T-helper 2 cell treated with Interferon-gamma antibody and Interleukin-4, amounts not matched to agents 100 ng/mL and 5 ng/mL, for 36 hours (primary cell): ENCODE results near the gene MRPL18. TPM values are rescaled to one million over a fixed set of nuclear protein-coding genes. Genes with fewer than 3 reads are reported as not detected.
"Not testable (repeated sequence)": the region's sequence is repeated elsewhere in the genome, so short reads cannot be mapped to it uniquely, and the experiment has no call there.

Source experiments
- intact Hi-C: fragments of 100-400 bp; cut with micrococcal nuclease; formaldehyde crosslinking; loops from one replicate; pipeline ENCODE4 v1.15.1; 2023
- total RNA-seq: library from RNA; stranded (reverse); gene quantifications from 2 replicates; pipeline ENCODE4 v1.2.3, GENCODE V29; 2022

Gene MRPL18
- total RNA-seq, 1 donor from 2014 or later: 82.4 TPM

DNA sequence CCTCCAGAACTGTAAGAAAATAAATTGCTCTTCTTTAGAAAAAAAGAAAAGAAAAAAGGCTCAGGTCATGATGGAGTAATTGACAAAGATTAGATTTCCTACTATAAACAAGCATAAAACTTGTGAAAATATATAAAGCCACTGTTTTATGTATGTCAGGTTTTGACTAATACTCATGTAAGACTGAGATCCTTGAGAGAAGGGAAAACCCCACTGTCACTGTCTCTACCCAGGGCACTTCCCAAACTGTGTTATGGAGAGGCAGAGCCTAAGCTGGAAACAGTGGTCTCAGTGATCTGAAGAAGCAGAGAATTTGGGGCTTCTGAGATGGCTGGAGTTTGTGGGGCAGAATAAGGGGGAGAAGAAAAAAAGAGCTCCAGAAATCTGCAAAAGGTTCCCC, 20.8 kb upstream of the MRPL18 start:
- intact Hi-C loops: no loop called here

DNA sequence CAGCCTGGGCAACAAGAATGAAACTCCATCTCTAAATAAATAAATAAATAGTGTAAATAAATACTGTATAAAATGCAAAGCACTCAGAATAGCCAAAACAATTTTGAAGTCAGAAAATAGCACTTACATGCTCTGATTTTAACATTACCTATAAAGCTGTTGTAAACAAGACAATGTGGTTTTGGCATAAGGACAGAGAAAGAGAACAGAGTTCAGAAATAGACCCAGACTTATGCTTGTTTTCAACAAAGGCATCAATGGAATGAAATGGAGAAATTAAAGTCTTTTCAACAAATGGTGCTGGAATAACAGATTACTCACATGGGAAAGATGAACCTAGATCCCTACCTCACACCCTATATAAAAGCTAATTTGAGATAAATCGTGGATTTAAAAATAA, 18.1 kb upstream of the MRPL18 start:
- intact Hi-C loops: no loop called here

DNA sequence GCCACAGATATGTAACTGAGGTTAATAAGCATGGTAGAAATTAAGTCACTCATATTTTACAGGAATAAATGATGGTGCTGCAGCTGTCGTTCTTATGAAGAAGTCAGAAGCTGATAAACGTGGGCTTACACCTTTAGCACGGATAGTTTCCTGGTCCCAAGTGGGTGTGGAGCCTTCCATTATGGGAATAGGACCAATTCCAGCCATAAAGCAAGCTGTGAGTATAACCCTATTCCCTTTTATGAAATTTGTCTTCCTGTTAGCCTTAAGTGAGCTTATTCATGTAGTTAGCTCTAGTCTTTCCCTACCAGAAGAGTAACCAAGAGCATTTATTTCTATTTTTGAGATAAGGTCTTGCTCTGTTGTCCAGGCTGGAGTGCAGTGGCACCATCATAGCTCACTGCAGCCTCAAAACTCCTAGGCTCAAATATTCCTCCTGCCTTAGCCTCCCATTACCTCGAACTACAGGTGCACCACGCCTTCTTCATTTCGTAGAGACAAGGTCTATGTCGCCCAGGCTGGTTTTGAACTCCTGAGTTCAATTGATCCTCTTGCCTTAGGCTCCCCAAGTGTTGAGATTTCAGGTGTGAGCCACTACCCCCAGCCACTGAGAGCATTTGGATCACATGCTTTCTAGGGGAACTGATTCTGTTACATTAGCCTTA, 12.9 kb upstream of the MRPL18 start:
- intact Hi-C loops: no loop called here

DNA sequence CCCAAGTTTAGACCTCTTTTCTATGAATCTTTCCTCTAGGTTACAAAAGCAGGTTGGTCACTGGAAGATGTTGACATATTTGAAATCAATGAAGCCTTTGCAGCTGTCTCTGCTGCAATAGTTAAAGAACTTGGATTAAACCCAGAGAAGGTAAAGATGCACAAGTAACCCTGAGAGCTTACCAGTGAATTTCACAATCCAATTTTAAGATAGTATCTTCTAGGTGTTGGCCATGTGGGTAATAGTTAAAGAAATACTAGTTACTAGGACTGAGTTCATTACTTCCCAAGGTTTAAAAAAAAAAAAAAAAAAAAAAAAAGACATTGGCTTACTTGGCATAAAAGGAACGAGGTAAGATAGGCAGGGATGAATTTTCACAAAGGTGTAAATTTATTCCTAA, 12.1 kb upstream of the MRPL18 start:
- intact Hi-C loops: no loop called here

DNA sequence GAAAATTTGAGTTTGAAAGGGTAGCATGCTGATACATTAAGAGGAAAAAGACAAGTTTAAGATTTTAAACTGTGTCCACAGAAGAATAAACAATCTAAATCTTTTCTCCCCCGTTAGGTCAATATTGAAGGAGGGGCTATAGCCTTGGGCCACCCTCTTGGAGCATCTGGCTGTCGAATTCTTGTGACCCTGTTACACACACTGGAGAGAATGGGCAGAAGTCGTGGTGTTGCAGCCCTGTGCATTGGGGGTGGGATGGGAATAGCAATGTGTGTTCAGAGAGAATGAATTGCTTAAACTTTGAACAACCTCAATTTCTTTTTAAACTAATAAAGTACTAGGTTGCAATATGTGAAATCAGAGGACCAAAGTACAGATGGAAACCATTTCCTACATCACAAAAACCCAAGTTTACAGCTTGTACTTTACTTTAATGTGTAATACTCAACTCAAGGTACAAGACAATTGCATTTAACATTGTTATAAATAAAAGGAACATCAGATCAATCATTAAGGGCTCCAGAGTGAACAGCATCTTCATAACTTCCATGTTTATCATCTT, 11.6 kb upstream of the MRPL18 start:
- intact Hi-C loops: no loop called here

DNA sequence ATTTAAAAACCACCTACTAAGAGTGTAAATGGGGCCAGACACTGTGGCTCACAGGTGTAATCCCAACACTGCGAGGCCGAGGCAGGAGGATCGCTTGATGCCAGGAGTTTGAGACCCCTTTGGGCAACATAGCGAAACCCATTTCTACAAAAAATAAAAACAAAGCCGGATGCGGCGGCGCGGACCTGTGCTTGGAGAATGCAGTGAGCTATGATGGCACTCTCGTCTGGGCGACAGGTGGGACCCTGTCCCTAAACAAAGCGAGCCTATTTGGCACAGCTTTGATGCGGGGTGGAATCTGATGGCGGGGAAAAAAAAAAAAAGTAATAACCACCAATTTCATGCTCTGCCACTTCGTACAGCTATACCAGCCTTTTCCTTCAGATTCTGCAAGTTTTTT, 2.0 kb upstream of the MRPL18 start:
- intact Hi-C loops: loop anchor here (5.0 kb wide), 3 partner anchors 314 to 1484 kb away; partner anchors contain the start of genes AGPAT4 and SYTL3

DNA sequence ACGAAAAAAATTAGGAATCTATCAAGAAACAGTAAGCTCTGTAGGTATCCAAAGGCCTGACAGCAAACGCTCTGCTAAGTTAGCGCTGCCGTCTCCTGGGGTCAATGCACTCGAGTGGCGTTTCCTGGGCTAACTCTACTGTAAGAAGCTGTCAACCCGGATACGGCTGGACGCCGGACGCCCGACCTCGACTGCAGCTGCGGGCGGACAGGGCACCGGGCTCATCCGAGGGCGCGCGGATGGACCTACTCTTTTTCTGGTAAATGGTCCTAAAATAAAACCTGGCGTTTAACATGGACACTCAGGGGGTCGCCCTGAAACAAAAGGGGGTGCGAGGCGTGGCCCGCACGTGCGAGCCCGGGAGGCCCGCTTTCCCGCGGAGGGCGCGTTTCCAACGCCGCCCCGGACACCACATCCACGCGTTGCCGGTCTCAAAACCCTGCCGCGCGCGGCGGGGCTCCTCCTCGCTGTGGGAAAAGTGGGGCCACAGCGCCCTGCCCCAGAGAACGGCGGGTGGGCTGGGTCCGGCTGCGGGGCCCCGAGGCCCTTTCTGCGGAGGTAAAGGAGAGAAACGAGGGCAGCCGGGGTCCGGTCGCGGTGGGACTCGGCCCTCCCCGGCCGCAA, 1.4 kb upstream of the MRPL18 start:
- intact Hi-C loops: loop anchor here (1.0 to 5.0 kb wide), 8 partner anchors 27 to 1483 kb away; partner anchors contain the start of genes ACAT2, AGPAT4, SOD2 and SYTL3

DNA sequence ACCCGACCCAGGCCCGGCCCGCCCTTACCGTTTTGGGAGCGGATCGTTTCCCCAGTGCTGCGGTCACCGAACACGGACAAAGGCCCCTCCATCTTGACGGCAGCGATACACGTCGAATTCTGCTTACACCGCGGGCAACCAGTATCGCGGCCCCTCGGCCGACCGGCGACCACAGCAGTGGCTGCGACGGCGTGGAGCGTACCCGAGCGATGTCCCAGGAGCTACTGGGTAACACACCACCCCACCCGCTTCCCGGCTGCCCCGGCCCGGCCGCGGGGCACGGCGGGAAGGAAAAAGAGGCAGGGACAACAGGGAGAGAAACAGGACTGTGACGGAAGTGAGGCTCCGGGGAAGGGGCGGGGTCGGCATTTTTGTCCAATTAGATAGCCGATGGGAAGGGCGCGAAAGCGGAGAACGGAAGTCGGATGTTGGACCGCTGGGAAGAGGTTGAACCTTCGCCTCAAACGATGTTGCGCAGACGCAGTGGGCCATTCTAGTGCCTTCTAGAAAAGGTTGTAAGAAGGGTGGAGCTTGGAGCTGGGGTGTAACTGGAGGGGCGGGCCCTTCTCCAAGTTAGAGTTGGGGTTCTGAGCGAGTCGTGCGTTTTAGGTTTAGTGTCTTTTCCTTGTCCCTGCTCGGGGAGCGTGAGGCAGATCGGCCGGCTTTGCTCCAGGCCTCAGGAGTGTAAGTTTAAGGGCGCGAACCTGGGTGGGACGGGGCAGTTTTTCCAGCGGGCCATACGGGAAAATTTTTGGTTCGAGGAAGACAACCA, 704 bp upstream of the MRPL18 start, which contains the start of gene TCP1:
Gene TCP1 (minus strand): TSS at position 226 of the 772 bp plus-strand sequence. CDS start 134 bp downstream, at position 92.
- intact Hi-C loops: loop anchor here (1.0 to 5.0 kb wide), 10 partner anchors 27 to 1483 kb away; partner anchors contain the start of genes ACAT2, AGPAT4, SOD2 and SYTL3

DNA sequence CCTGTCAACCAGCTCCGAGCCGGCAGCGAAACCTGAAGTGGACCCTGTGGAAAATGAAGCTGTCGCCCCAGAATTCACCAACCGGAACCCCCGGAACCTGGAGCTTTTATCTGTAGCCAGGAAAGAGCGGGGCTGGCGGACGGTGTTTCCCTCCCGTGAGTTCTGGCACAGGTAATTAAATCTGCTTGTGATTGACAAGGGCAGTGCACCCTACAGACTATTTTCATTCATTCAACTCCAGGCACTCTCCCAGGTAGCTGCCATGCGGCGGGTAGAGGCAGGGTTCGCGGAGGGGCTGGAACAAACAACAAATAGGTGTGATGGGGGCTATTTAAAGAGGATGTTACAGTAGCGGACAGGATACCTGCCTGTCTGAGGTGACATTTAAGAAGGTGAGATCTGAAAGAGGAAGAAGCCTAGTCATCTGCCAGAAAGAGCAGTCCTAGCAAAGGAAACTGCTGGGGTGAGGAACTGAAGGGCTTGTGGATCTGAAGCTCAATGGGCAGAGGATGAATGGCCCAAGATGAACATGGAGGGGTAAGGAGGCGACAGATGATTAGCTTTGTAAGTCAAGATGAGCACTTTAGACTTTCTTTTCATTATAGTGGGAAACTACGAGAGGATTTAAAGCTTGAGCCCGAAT, 810 bp downstream of the MRPL18 start:
- intact Hi-C loops: loop anchor here (1.0 to 2.0 kb wide), 2 partner anchors 62 to 177 kb away; no protein-coding TSS in a partner anchor

DNA sequence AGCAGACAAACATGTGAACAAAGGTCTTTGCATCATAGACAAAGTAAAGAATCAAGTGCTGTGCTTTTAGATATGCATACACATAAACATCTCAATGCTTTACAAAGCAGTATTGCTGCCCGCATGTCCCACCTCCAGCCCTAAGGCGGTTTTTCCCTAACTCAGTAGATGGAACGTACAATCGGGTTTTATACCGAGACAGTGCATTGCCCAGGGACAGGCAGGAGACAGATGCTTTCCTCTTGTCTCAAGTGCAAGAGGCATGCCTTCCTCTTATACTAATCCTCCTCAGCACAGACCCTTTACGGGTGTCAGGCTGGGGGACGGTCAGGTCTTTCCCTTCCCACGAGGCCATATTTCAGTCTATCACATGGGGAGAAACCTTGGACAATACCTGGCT, 4.7 kb downstream of the MRPL18 start:
- intact Hi-C loops: not testable (repeated sequence)

DNA sequence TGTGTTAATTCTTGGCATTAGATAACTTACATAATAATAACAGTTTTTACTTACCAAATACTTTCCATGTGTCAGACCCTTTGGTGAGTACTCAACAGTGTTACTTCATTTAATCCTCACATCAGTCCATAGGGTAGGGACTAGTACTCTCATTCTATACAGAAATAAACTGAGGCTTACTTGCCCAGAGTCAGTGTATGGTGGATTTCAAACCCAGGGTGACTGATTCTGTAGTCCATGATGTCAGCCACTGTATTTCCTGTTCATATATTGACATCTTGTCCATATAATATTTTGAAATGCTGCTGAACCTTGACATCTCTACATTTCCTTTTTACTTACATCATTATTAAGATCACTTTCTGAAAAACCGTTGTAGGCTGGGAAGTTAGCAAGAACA, 7.3 kb downstream of the MRPL18 start:
- intact Hi-C loops: no loop called here

DNA sequence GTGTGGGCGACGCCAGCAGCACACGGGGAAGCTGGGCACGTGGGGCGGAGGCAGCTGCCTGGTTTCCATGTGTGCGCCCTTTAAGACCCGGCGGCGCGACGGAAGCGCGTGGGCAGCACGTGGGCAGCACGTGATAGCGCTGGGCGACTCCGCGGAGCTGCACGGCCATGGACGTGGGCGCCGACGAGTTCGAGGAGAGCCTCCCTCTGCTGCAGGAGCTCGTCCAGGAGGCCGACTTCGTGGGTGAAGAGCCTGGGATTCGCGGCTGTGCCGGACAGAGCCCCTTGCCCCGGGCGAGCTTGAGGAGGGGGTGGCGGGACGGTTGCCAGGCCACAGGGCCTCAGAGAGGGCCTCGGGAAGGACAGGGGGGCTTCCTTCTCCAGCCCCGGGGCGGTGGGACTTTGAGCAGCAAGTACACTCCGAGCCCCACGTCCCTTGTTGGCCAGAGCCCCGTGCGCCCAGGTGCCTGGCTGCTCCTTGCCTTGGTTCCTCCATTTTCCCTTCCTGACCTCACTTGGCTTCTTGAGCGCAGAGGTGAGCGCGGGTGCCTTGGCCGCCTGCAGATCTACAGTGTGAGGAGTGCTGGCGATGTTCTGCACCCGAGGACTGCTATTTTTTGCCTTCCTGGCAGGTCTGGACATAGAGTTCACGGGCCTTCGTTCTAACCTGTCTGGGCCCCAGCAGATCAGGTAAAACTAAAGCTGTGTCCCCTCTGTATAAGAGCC, 10.0 kb downstream of the MRPL18 start, which contains the start of gene PNLDC1:
Gene PNLDC1 (plus strand): TSS at position 136 of the 725 bp plus-strand sequence. CDS start 32 bp downstream, at position 168.
- intact Hi-C loops: no loop called here

DNA sequence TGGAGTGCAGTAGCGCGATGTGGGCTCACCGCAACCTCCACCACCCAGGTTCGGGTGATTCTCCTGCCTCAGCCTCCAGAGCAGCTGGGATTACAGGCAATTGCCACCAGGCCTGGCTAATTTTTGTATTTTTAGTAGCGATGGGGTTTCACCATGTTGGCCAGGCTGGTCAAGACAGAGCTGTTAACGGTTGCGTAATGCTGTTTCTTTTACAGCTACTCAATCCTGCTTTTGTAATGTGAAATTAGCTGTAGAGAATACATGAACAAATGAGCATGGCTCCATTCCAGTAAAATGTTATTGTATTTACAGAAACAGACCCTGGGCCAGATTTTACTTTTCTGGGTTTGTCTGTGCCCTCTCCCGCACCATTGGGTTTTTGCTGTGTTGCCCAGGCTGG, 11.7 kb downstream of the MRPL18 start:
- intact Hi-C loops: no loop called here

DNA sequence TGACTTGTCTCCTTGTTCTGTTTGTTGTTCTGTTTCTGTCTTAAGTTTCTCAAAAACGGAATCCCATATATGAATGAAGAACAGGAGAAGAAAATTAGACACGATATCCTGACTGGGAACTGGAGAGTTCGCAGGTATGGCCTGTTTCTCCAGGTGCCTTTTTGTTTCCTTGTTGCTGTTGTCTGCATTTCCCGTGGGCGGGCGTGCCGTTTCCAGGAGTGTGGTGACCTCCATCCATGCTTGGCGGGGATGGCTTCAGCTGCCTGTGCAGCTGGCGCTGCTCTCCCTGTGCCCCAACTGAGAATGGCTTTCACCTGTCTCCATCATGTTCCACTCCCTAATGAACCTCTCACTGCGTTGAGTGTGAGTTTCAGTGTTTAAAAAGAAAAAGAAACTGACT, 14.2 kb downstream of the MRPL18 start:
- intact Hi-C loops: no loop called here

DNA sequence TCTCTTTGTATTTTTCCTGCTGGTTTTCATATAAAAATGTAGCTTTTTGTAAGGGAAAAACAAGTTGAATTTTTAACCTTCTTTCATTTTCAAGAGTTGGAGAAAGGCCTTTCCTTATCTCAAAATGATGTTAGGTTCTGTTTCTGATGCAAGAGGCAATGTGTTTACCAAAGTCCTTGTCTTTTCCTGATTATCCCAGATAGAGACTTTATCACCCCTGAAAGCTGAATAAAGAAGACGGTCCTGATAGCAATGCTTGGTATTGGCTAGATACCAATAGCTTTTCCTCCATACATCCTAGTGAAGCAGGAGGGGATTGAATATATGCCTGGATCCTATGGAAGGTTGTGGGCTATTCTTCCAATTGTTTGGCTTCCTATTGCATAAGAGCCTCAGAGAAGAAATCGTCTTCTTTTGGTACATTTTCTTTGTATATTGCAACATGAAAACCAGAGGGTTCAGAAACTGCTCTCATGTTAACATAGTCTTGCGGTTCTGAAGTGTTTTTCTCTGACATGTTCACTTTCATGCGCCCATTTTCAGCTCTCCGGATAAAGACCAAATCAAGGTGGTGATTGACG, 15.3 kb downstream of the MRPL18 start:
- intact Hi-C loops: no loop called here

DNA sequence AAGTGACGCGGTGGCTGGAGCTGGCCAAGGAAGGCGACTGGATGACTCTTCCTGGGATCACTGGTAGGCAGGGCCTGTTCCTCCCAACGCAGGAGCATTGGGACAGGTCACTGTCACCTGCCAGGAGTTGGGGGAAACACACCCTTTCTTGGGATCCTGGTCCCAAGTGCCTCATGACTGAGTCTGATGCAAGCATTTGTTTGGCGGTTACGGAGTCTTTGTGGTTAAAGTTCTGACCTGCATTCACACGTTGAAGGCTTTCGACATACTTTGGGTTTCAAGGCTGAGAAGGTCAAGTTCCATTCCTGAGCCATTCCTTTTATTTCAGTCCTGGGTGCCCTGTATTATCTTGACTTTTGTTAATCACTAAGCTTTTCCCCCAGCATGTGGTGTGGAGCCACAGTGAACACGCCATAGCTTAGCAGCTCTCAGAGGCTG, 15.8 kb downstream of the MRPL18 start:
- intact Hi-C loops: no loop called here

DNA sequence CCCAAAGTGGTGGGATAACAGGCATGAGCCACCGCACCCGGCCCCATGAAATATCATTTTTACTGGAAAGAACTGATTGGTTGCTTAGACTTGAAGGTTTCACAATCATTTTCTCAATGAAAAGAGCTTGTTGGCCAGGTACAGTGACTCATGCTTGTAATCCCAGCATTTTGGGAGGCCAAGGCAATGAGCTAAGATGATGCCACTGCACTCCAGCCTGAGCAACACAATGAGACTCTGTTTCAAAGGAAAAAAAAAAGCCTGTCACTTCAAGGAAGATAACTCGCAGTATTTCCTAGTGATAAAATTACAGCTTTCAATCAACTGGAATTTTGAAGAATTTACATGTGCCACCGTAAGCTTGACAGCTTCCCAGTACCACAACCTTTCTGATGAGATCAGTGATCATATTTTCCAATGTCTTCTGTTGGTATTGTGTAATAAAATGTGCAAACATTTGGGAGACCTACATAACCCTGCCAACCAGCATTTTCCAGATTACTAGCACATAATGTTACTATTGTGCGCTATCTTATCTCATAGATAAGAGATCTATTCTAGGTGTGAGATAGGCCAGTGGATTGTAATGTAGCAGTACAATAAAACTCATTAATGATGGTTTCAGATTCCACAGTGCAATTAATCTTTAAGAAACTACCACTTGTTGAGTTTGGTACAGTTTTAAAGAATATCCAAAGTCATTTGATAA, 17.0 kb downstream of the MRPL18 start:
- intact Hi-C loops: no loop called here

DNA sequence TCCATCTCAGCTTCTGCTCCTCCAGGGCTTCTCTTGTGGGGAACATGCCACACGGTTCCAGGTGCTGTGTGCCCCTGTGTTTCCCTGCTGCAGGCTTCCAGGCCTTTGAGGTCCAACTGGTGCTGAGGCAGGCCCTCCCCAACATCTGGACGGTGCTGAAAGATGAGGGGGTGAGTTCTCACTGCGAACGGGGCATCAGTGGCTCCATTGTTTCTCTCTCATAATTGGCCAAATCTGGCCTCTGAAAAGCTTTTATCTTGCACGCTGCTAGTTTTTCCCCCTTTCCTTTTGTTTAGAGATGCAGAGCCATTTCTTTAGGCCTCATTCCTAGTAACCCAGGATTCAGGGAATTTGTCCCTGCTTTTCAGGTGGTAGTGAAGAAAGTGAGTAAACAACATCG, 18.4 kb downstream of the MRPL18 start:
- intact Hi-C loops: no loop called here

DNA sequence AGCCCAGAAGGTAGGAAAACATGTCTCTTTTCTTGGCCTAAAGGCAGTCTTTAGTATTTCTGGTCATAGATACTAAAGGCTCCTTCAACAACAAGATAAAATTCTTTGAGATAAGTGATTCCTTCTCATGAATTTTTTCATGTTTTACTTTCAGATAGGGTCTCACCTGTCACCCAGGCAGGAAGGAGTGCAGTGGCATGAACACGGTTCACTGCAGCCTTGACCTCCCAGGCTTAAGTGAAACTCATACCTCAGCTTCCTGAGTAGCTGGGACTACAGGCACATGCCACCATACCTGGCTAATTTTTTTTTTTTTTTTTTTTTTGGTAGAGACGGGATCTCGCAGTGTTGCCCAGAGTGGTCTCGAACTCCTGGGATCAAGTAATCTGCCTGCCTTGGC, 18.9 kb downstream of the MRPL18 start:
- intact Hi-C loops: no loop called here
